ENCODE results near the gene TGFB3. TPM values are rescaled to one million over a fixed set of nuclear protein-coding genes. Genes with fewer than 3 reads are reported as not detected.

Gene TGFB3
- total RNA-seq, 2 donors from 2014 or later: 2.8 to 6.3 TPM

GRCh38 chr14:75995372-75996041 is 13.7 kb upstream of the TGFB3 start:
- DNase-seq (ENCODE audit: low spot score in 2 of 2): no peak
- H3K9me3 Mint-ChIP-seq: no peaks in the 10 kb centered on the region

GRCh38 chr14:75993567-75994041 is 11.8 kb upstream of the TGFB3 start:
- DNase-seq (ENCODE audit: low spot score in 2 of 2) (no peak), ATAC-seq (peak in 1 of 2 donors; percentile 71)
- peak overlapping the region in 1 of 2 donors; percentile 13 for H3K27ac Mint-ChIP-seq
- H3K36me3 Mint-ChIP-seq: no peaks in the 10 kb centered on the region
- H3K9me3 Mint-ChIP-seq: no peaks in the 10 kb centered on the region

More at GRCh38 chr14:75995372-75996041, 13.7 kb upstream of the TGFB3 start:
- H3K36me3 Mint-ChIP-seq: no peaks in the 10 kb centered on the region
- no peak for ATAC-seq
- peak overlapping the region in 1 of 2 donors; percentile 33 for H3K27ac Mint-ChIP-seq

DNA sequence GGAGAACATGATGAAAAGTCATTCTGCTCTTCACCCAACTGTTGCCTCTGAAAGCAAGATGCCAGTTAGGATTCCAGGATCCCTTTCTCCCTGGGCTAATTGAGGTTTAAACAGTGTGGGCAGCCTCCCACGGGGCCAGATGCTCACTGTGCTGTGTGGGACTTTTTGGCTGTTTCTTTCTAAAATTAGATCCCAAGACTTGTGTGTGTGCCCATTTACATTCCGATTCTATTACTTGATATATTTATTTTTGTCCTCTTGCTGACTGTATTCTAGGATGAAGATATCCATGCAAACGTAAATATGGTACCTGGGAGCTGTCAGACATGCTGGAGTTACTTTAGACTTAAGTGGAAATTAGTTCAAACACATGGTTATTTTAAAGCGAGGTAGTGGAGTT is 10.0 kb upstream of the TGFB3 start:
- H3K9me3 Mint-ChIP-seq: no peaks in the 10 kb centered on the region
- no peak for ATAC-seq
- no peaks in the 10 kb centered on the region for H3K36me3 Mint-ChIP-seq
- no peak overlapping the region for H3K27ac Mint-ChIP-seq
- no peak for DNase-seq (ENCODE audit: low spot score in 2 of 2)

DNA sequence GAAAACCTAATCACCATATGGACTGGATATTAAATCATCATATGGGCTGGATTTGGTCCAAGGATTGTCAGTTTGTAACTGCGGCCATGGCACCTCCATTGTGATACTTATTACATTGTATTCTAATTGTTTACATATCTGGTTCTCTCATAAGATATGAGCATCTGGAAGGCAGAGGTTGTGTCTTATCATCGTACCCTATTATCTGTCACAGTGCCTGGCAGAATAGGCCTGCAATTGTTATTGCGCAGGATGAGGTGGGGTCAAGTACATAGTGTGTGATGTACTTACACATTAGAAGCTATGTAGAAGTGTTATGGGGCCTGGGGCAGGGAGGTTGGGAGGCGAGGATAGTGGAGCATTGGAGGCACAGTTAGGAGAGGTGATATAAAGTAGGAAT is 8.5 kb upstream of the TGFB3 start:
- no peaks in the 10 kb centered on the region for H3K36me3 Mint-ChIP-seq

DNA sequence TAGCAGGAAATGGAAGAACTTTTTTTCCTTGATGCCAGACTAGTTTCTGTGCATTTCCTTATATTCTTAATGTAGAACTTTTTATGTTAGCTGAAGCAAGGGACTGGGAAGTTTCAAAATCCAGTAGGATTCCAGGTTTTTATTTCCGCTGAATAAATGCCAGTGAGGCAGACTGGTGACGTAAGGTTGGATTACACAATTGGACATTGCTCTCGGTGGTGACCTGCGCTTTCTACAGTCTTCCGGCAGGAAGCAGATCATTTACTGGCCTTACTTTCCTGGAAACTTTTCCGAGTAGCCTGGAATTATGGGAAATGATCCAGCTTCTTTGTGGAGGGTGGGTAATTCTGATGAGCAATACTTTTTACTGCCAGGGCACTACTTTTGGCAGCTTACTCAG is 7.3 kb upstream of the TGFB3 start:
- Mint-ChIP-seq H3K36me3 (no peaks in the 10 kb centered on the region), H3K9me3 (no peaks in the 10 kb centered on the region), H3K27ac (no peak overlapping the region)
- DNase-seq (ENCODE audit: low spot score in 2 of 2) (no peak), ATAC-seq (no peak)

More for the DNA sequence above, 8.5 kb upstream of the TGFB3 start:
- DNase-seq (ENCODE audit: low spot score in 2 of 2) (no peak), ATAC-seq (no peak)
- H3K9me3 Mint-ChIP-seq: no peaks in the 10 kb centered on the region
- no peak overlapping the region for H3K27ac Mint-ChIP-seq

GRCh38 chr14:75987201-75987970 is 5.6 kb upstream of the TGFB3 start:
- H3K9me3 Mint-ChIP-seq: no peaks in the 10 kb centered on the region
- DNase-seq (ENCODE audit: low spot score in 2 of 2): no peak
- H3K27ac Mint-ChIP-seq: no peak overlapping the region
- H3K36me3 Mint-ChIP-seq: no peaks in the 10 kb centered on the region
- no peak for ATAC-seq

DNA sequence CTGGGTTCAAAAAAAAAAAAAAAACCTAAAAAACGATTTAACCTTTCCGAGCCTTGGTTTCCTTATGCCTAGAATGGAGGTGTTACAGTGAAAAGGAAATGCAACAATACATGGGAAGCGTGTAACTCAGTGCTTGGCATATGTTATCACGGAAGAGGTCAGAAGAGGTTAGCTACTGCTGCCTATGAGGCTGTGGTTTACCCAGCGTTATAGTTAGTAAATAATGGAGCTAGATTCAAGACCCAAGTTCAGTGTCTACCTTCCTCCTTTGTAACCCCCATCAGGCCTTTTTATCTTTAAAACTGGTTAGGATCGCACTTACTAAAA is 4.6 kb upstream of the TGFB3 start:
- Mint-ChIP-seq H3K27ac (peak overlapping the region; percentile 67 to 78), H3K36me3 (no peaks in the 10 kb centered on the region), H3K9me3 (no peaks in the 10 kb centered on the region)
- ATAC-seq (no peak), DNase-seq (ENCODE audit: low spot score in 2 of 2) (no peak)

DNA sequence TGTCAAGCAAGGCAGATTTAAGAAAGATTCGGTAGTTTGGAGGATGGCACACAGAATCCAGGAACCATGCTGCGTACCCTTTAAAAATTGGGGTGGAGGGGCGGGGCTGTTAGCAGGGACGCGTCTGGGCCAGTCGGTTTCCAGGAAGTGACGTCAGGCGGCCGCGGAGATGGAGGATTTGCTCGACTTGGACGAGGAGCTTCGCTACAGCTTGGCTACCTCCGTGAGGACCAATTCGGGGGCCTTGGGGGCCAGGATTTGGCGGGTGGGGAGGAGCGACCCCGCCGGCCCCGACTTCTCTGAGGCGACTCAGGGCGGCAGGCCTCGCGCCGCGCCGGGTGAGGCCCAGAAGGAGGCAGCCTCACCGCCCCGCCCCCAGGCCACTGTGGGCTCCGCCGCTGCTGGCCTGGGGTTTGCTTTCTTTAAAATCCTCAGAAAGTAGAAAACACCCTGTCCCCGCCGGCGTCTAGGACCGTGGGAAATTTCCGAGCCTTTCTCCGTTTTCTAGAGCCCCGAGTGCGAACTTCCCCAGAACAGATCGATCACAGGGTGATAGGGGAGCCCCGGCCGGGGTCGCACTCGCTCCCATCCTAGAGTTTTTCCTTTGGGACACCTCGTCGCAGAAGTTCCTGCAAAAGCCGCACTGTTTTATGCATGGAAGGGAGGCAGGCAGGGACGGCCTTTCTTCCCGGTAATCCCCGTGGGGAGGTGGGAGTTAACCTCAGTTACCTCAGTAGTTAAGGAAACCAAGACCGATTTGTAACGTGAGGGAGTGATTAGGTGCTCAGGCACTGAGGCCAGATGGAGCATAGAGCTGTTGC is 4.0 kb upstream of the TGFB3 start, which contains the start of gene IFT43:
Gene IFT43, plus strand, starts transcription at position 146 of the 821 bp plus-strand sequence. Its CDS starts 24 bp downstream, at position 170.
- DNase-seq (ENCODE audit: low spot score in 2 of 2) (peak; percentile 80 to 84), ATAC-seq (peak; percentile 74 to 75)
- H3K27ac Mint-ChIP-seq: peak within 1 kb of the TSS; percentile 67 to 78
- H3K9me3 Mint-ChIP-seq: no peaks in the 10 kb centered on the region
- no peaks in the 10 kb centered on the region for H3K36me3 Mint-ChIP-seq

- Mint-ChIP-seq H3K27ac (no peak overlapping the region), H3K36me3 (no peaks in the 10 kb centered on the region), H3K9me3 (no peaks in the 10 kb centered on the region)
- no peak for DNase-seq (ENCODE audit: low spot score in 2 of 2)
- ATAC-seq: no peak
Observed at GRCh38 chr14:75984674-75985073, 2.9 kb upstream of the TGFB3 start.

DNA sequence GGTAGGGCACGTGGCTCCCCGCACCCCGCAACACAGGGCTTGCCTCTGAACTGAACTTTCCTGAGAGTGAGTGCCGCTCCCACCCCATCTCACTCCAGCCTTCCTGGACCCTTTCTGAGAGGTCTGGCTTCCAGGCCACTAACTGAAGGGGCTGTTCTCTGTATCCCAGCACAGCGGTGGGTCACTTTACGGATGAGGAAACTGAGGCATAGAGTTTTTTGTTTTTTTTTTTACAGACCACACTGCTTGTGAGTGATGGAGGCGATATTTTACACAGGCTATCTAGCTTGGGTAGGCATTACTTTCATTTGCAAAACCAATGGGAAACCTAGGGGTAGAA is 1.2 kb upstream of the TGFB3 start:
- Mint-ChIP-seq H3K9me3 (no peaks in the 10 kb centered on the region), H3K36me3 (no peaks in the 10 kb centered on the region), H3K27ac (peak overlapping the region in 1 of 2 donors; percentile 1)
- ATAC-seq: peak in 1 of 2 donors; percentile 3
- DNase-seq (ENCODE audit: low spot score in 2 of 2): no peak

DNA sequence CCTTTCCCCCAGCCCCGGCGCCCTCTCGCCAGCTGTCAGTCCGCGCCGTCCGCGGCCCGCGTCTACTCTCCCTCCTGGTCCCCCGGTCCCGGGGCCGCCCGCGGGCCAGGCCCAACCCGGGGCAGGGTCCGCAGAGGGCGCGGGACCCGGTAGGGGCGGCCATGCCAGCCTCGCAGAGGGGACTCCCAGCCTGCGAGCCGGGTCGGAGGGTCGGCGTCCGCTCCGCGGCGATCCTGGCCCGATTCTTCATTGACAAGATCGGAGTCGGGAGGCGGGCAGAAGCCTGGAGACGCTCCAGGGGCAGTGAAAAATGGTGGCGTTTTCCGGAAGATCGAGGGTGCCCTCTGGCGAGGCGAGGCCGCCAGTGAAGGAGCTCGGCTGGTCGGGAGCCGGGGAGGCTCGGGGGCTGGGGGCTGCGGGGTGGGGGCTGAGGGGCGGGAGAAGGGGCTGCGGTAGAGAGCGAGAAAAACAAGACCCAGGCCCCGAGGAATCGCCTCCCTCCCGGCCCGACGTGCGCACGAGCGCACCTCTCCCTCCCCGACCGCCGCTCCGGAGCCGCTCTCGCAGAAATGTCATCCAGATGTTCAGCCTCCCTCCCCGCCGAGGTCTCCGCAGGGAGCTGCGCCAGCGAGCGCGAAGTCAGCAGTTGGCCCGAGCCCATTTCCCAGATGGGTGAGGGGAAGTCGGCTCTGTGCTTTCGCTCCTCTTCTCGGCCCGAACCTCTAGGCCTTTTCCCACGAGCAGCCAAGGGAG is 647 bp upstream of the TGFB3 start:
- H3K9me3 Mint-ChIP-seq: no peaks in the 10 kb centered on the region
- DNase-seq (ENCODE audit: low spot score in 2 of 2) (peak; percentile 79 to 81), ATAC-seq (peak; percentile 65 to 75)
- no peaks in the 10 kb centered on the region for H3K36me3 Mint-ChIP-seq
- H3K27ac Mint-ChIP-seq: peak overlapping the region in 1 of 2 donors; percentile 80

DNA sequence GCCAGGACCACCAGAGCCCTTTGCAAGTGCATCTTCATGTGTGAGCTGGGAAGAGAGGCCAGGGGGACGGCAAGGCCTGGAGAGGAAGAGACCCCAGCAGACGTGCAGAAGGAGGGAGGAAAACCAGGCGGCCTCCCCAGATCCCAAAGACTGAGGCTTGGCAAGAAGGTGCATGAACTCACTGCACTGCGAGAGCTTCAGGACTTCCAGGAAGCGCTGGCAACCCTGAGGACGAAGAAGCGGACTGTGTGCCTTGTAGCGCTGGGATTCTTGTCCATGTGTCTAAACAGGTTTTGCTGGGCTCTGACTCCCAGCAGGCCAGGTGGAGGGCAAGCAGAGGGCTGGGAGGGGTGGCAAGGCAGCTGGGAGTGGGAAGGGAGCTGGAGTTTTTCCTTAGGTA is 939 bp downstream of the TGFB3 start:
- Mint-ChIP-seq H3K9me3 (no peaks in the 10 kb centered on the region), H3K36me3 (no peaks in the 10 kb centered on the region), H3K27ac (peak overlapping the region in 1 of 2 donors; percentile 80)
- DNase-seq (ENCODE audit: low spot score in 2 of 2): no peak
- ATAC-seq: no peak

DNA sequence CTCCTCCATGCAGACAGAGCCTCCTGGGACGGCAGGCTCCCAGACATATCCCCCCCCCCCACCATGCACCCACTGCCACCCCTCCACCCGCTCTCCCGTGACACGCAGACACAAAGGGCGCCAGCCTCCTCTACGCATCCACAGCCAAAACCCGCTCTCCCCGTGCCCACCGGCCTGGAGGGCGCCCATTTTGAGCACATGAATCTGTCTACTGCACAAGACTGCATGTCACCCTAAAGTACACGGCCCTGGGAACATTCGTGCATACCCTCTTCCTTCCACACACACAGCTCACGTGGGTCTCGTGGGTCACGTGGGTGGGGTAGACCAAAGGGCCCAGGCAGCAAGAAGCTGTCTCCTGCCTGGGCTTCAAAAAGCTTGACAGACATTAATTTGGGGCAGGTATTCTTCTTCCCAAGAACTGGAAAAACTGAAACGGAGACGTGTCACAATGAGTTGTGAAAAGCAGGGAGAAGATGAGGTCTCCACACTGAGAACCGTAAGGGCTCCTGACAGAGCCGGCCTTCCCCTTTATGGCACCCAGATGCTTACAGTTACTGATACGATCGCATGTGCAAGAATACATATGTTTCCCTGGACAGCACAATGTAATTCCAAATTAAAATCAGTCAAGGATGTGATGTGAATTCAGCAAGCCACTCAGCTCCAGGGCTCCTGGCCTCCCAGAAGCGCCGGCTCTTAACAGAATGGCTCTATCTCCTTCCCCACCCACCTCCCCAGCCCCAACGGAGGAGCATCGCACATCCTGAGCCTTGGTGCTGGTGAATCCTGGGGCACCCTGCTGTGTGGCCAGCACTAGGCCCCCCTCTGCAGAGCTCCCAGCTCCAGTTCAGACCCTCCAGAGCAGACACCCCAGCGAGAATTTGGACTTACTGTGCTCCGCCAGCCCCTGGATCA is 1.9 kb downstream of the TGFB3 start:
- ATAC-seq: no peak
- no peaks in the 10 kb centered on the region for H3K36me3 Mint-ChIP-seq
- no peak for DNase-seq (ENCODE audit: low spot score in 2 of 2)
- no peak overlapping the region for H3K27ac Mint-ChIP-seq
- H3K9me3 Mint-ChIP-seq: no peaks in the 10 kb centered on the region

DNA sequence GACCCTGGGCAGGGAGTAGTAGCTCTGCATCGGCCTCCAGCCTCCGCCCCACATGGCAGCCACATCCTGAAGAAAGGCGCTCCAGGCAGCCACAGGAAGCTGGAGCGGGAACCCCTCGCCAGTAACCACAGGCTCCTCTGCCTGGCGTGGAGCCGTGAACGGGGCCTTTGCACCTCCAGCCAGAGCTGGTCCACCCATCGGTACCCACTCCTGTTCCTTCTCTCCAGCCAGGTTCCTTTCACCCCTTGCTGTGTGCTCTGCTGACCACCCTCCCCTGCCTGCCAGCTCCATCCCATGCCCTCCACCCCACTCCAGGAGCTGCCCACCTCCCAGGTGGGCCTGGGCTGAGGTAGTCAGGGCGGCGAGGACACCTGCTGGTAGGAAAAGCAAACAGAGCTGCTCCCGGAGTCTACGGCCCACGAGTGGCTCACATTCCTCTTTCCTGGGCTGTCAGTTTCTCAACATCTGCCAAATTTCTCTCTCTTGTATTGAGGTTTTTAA is 2.7 kb downstream of the TGFB3 start:
- Mint-ChIP-seq H3K27ac (no peak overlapping the region), H3K9me3 (no peaks in the 10 kb centered on the region), H3K36me3 (no peaks in the 10 kb centered on the region)
- ATAC-seq (no peak), DNase-seq (ENCODE audit: low spot score in 2 of 2) (peak in 1 of 2 donors; percentile 36)

DNA sequence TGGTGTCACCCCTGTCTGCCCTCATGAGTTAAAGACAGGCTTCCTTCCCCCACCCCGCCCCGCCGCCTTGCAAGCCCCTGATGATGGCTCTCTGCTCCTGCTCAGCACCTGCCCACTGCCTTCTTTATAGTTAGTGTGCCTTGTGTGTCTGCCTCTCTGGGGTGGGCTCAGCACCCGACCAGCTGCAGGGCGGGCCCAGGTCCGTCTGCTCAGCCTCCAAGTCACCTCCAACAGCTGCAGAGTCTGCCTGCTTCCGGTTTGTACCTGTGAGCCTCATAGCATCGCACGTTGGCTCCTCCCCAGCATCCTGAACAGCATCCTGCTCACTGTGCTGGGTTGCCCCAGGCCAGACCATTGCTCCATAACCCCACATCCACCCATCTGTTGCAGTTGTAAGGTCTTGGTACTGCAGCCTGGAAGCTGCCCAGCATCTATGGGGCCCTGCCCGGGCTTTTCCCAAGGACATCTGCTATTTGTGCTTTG is 3.5 kb downstream of the TGFB3 start:
- Mint-ChIP-seq H3K36me3 (no peaks in the 10 kb centered on the region), H3K27ac (no peak overlapping the region), H3K9me3 (no peaks in the 10 kb centered on the region)
- ATAC-seq (no peak), DNase-seq (ENCODE audit: low spot score in 2 of 2) (no peak)
